K562 (cell line): ENCODE data around the gene GPR107. TPM values are rescaled to one million over a fixed set of nuclear protein-coding genes. Genes with fewer than 3 reads are reported as not detected.

ENCODE experiments used
- AFF1 ChIP-seq, 2 experiments: fragments of 450-650 bp; IDR thresholded peaks; 2 replicates each; pipeline ENCODE4 v1.6.1; 2018; ENCODE audit warnings: mild to moderate bottlenecking in 2 of 2, low read depth in 1 of 2; ENCODE audit not compliant: partially characterized antibody in 2 of 2
- CREM ChIP-seq: IDR thresholded peaks from 2 replicates; pipeline ENCODE4 v1.6.1; 2014; ENCODE audit warnings: antibody characterized with exemption, low read depth
- MCM3 ChIP-seq: fragments of 450-650 bp; IDR thresholded peaks from 2 replicates; pipeline ENCODE4 v1.6.1; 2016
- MCM5 ChIP-seq: fragments of 450-650 bp; IDR thresholded peaks from 2 replicates; pipeline ENCODE4 v1.6.1; 2016; ENCODE audit warnings: low read depth
- OTX1 ChIP-seq: fragments of 450-650 bp; formaldehyde crosslinking; IDR thresholded peaks from 2 replicates; pipeline ENCODE4 v1.4.0; 2022; ENCODE audit warnings: mild to moderate bottlenecking
- PATZ1 ChIP-seq: fragments of 250-450 bp; sonication (Bioruptor Pico); IDR thresholded peaks from 2 replicates; pipeline ENCODE4 v1.5.0; 2020; ENCODE audit warnings: mild to moderate bottlenecking, borderline replicate concordance
- ZNF41 ChIP-seq: fragments of 250-450 bp; sonication (Bioruptor Pico); conservative IDR thresholded peaks from 2 replicates; pipeline ENCODE4 v1.4.0; 2020; ENCODE audit warnings: mild to moderate bottlenecking
- ZNF431 ChIP-seq: sonication (generic); formaldehyde crosslinking; IDR thresholded peaks from 2 replicates; pipeline ENCODE4 v1.8.0; 2022; ENCODE audit warnings: mild to moderate bottlenecking, missing genetic modification reagents
- polyA plus RNA-seq, 8 experiments: library from polyadenylated mRNA; depleted of rRNA in 4 of 8; stranded (reverse) in 5 of 8; unstranded in 3 of 8; fragments of >200 nt; fragmentation: Nextera tagmentation in 2 of 8; fragmentation: Illumina TruSeq in 1 of 8; extraction: Ambion mirVana in 2 of 8; extraction: Trizol in 1 of 8; gene quantifications; 2 replicates each; pipeline versions ENCODE4 v1.2.1 to v1.2.3, GENCODE V29; 2011 to 2014; ENCODE audit warnings: inconsistent platforms in 1 of 8, missing spikeins in 1 of 8
- total RNA-seq, 7 experiments: library from RNA; depleted of rRNA in 6 of 7; stranded (reverse); fragments of >200 nt in 6 of 7; fragmentation: Illumina TruSeq in 2 of 7; extraction: Trizol in 2 of 7; gene quantifications; 2 replicates each; pipeline versions ENCODE4 v1.2.1 to v1.2.3, GENCODE V29; 2011 to 2021; ENCODE audit warnings: low replicate concordance in 1 of 7
- TF ChIP-seq, protein P1 (sequence below), 3 experiments: fragments of 200-800 bp in 1 of 3; sonication (Bioruptor generic) in 1 of 3; sonication (generic) in 1 of 3; formaldehyde crosslinking in 1 of 3; IDR thresholded peaks; 2 replicates each; pipeline versions ENCODE4 v1.6.1 to v1.8.0; 2016 to 2022; ENCODE audit warnings: mild to moderate bottlenecking in 2 of 3, missing compliant biosample characterization in 2 of 3, missing genetic modification characterization in 2 of 3, missing genetic modification reagents in 1 of 3
- TF ChIP-seq, protein P2 (sequence below), 2 experiments: fragments of 450-650 bp in 1 of 2; sonication (generic) in 1 of 2; formaldehyde crosslinking in 1 of 2; IDR thresholded peaks in 1 of 2; conservative IDR thresholded peaks in 1 of 2; 2 replicates each; pipeline versions ENCODE4 v1.6.1 to v1.8.1; 2016 to 2023; ENCODE audit warnings: mild to moderate bottlenecking in 2 of 2, moderate library complexity in 2 of 2, inconsistent platforms in 1 of 2, missing genetic modification reagents in 1 of 2
- TF ChIP-seq, protein P3 (sequence below): sonication (generic); formaldehyde crosslinking; IDR thresholded peaks from 2 replicates; pipeline ENCODE4 v1.8.0; 2023; ENCODE audit warnings: missing genetic modification reagents, mild to moderate bottlenecking, borderline replicate concordance

Gene GPR107
- total and polyA plus RNA-seq, 9 of the 15 experiments (the other 6 are each of a cell fraction or from before 2014, with no cell fraction given) = 3.2 to 34.6 (median 14.4) TPM

- TF ChIP-seq PATZ1 (CRISPR knock-in tag) (no peak), ZNF431 (no peak), AFF1 (IDR thresholded peaks at IDR 0.05; ENCODE audit: low read depth in 1 of 2, partially characterized antibody in 2 of 2) (no peak), ZNF41 (CRISPR knock-in tag) (no peak), OTX1 (CRISPR knock-in tag) (no peak), MCM5 (no peak), MCM3 (no peak), CREM (peak; percentile 74)
- TF ChIP-seq, protein P1, sequence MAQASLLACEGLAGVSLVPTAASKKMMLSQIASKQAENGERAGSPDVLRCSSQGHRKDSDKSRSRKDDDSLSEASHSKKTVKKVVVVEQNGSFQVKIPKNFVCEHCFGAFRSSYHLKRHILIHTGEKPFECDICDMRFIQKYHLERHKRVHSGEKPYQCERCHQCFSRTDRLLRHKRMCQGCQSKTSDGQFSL (CRISPR knock-in tag; IDR thresholded peaks at IDR 0.05) = no peak
- TF ChIP-seq, protein P1 (tag; IDR thresholded peaks at IDR 0.05) = no peak
- TF ChIP-seq, protein P2, sequence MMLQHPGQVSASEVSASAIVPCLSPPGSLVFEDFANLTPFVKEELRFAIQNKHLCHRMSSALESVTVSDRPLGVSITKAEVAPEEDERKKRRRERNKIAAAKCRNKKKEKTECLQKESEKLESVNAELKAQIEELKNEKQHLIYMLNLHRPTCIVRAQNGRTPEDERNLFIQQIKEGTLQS (IDR thresholded peaks at IDR 0.05) = no peak
- TF ChIP-seq, protein P2 (CRISPR knock-in tag; conservative IDR thresholded peaks at IDR 0.05) = 0 out of 2 replicates have a peak, but pooled peaks have one; percentile 40
- TF ChIP-seq, protein P3, sequence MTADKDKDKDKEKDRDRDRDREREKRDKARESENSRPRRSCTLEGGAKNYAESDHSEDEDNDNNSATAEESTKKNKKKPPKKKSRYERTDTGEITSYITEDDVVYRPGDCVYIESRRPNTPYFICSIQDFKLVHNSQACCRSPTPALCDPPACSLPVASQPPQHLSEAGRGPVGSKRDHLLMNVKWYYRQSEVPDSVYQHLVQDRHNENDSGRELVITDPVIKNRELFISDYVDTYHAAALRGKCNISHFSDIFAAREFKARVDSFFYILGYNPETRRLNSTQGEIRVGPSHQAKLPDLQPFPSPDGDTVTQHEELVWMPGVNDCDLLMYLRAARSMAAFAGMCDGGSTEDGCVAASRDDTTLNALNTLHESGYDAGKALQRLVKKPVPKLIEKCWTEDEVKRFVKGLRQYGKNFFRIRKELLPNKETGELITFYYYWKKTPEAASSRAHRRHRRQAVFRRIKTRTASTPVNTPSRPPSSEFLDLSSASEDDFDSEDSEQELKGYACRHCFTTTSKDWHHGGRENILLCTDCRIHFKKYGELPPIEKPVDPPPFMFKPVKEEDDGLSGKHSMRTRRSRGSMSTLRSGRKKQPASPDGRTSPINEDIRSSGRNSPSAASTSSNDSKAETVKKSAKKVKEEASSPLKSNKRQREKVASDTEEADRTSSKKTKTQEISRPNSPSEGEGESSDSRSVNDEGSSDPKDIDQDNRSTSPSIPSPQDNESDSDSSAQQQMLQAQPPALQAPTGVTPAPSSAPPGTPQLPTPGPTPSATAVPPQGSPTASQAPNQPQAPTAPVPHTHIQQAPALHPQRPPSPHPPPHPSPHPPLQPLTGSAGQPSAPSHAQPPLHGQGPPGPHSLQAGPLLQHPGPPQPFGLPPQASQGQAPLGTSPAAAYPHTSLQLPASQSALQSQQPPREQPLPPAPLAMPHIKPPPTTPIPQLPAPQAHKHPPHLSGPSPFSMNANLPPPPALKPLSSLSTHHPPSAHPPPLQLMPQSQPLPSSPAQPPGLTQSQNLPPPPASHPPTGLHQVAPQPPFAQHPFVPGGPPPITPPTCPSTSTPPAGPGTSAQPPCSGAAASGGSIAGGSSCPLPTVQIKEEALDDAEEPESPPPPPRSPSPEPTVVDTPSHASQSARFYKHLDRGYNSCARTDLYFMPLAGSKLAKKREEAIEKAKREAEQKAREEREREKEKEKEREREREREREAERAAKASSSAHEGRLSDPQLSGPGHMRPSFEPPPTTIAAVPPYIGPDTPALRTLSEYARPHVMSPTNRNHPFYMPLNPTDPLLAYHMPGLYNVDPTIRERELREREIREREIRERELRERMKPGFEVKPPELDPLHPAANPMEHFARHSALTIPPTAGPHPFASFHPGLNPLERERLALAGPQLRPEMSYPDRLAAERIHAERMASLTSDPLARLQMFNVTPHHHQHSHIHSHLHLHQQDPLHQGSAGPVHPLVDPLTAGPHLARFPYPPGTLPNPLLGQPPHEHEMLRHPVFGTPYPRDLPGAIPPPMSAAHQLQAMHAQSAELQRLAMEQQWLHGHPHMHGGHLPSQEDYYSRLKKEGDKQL (CRISPR knock-in tag) = no peak
Observed at GRCh38 chr9:130053504-130054324, at the start of gene GPR107 (continued).
